ACC112 (cell line): Measurements from ENCODE around the gene ACAP2.
"Not testable (repeated sequence)": the region's sequence is repeated elsewhere in the genome, so short reads cannot be mapped to it uniquely, and the experiment has no call there.

Source experiments
- H2AFZ ChIP-seq: fragments of 200-600 bp; sonication (generic); one replicate; pipeline ENCODE4 v1.6.0; 2017; ENCODE audit warnings: antibody characterized with exemption, low read length; ENCODE audit not compliant: unreplicated experiment
- H3K27ac ChIP-seq: fragments of 200-600 bp; sonication (generic); 2 replicates; pipeline ENCODE4 v1.5.1; 2014; ENCODE audit warnings: low read depth, mild to moderate bottlenecking, antibody characterized with exemption, low read length, moderate library complexity
- H3K27me3 ChIP-seq: fragments of 200-600 bp; sonication (generic); 2 replicates; pipeline ENCODE4 v1.6.1; 2014; ENCODE audit warnings: mild to moderate bottlenecking, antibody characterized with exemption, low read length, moderate library complexity, mixed read lengths; ENCODE audit not compliant: insufficient read depth
- H3K36me3 ChIP-seq: fragments of 200-600 bp; sonication (generic); 2 replicates; pipeline ENCODE4 v1.6.1; 2016; ENCODE audit warnings: mild to moderate bottlenecking, antibody characterized with exemption, low read length, moderate library complexity, mixed read lengths; ENCODE audit not compliant: insufficient read depth
- H3K4me1 ChIP-seq: fragments of 200-600 bp; sonication (generic); one replicate; pipeline ENCODE4 v1.6.1; 2016; ENCODE audit warnings: low read length, mixed read lengths; ENCODE audit not compliant: insufficient read depth, unreplicated experiment, control insufficient read depth
- H3K4me3 ChIP-seq: fragments of 200-600 bp; sonication (generic); 2 replicates; pipeline ENCODE4 v1.5.1; 2014; ENCODE audit warnings: mild to moderate bottlenecking, low read depth, low read length
- H3K79me2 ChIP-seq: fragments of 200-600 bp; sonication (generic); one replicate; pipeline ENCODE4 v1.6.0; 2016; ENCODE audit warnings: low read length; ENCODE audit not compliant: control insufficient read depth, unreplicated experiment, insufficient read depth

Gene ACAP2

GRCh38 chr3:195388380-195388779, 54.4 kb downstream of the ACAP2 start:
- Histone ChIP-seq H2AFZ (no peak overlapping the region), H3K36me3 (no peaks in the 10 kb centered on the region), H3K79me2 (peaks cover 9% of the 10 kb centered on the region), H3K27ac (no peak overlapping the region), H3K27me3 (no peaks in the 10 kb centered on the region), H3K4me1 (peaks cover 9% of the 10 kb centered on the region), H3K4me3 (no peak overlapping the region)

GRCh38 chr3:195386739-195387138, 56.1 kb downstream of the ACAP2 start:
- Histone ChIP-seq H3K4me3 (no peak overlapping the region), H3K27me3 (no peaks in the 10 kb centered on the region), H3K36me3 (no peaks in the 10 kb centered on the region), H3K27ac (no peak overlapping the region), H3K79me2 (peaks cover 8% of the 10 kb centered on the region), H3K4me1 (peaks cover 9% of the 10 kb centered on the region), H2AFZ (no peak overlapping the region)

GRCh38 chr3:195385526-195385925, 57.3 kb downstream of the ACAP2 start:
- H3K36me3 ChIP-seq: peaks cover 9% of the 10 kb centered on the region
- H2AFZ ChIP-seq: no peak overlapping the region
- H3K4me1 ChIP-seq: peaks cover 13% of the 10 kb centered on the region
- no peak overlapping the region for H3K27ac ChIP-seq
- peaks cover 15% of the 10 kb centered on the region for H3K79me2 ChIP-seq
- H3K4me3 ChIP-seq: no peak overlapping the region
- no peaks in the 10 kb centered on the region for H3K27me3 ChIP-seq

- no peaks in the 10 kb centered on the region for H3K27me3 ChIP-seq
- peaks cover 13% of the 10 kb centered on the region for H3K4me1 ChIP-seq
- no peak overlapping the region for H3K4me3 ChIP-seq
- H3K27ac ChIP-seq: no peak overlapping the region
- no peak overlapping the region for H2AFZ ChIP-seq
- peaks cover 9% of the 10 kb centered on the region for H3K36me3 ChIP-seq
- H3K79me2 ChIP-seq: peaks cover 16% of the 10 kb centered on the region
These were observed 57.9 kb downstream of the ACAP2 start for GRCh38 chr3:195384952-195385351.

GRCh38 chr3:195372220-195372619, 70.6 kb downstream of the ACAP2 start:
- H2AFZ ChIP-seq: no peak overlapping the region
- peaks cover 6% of the 10 kb centered on the region; the same call in 1 of the 2 replicates for H3K36me3 ChIP-seq
- no peak overlapping the region for H3K27ac ChIP-seq
- H3K4me1 ChIP-seq: no peaks in the 10 kb centered on the region
- no peak overlapping the region for H3K4me3 ChIP-seq
- H3K27me3 ChIP-seq: no peaks in the 10 kb centered on the region
- H3K79me2 ChIP-seq: no peaks in the 10 kb centered on the region

- Histone ChIP-seq H3K4me3 (no peak overlapping the region), H3K79me2 (peaks cover 9% of the 10 kb centered on the region), H2AFZ (no peak overlapping the region), H3K4me1 (peaks cover 4% of the 10 kb centered on the region), H3K27ac (no peak overlapping the region), H3K27me3 (no peaks in the 10 kb centered on the region), H3K36me3 (peaks cover 10% of the 10 kb centered on the region)
These were observed 76.5 kb downstream of the ACAP2 start for GRCh38 chr3:195366200-195366925.

GRCh38 chr3:195365371-195365770, 77.4 kb downstream of the ACAP2 start:
- H3K4me3 ChIP-seq: no peak overlapping the region
- H3K27ac ChIP-seq: no peak overlapping the region
- no peaks in the 10 kb centered on the region for H3K27me3 ChIP-seq
- no peak overlapping the region for H2AFZ ChIP-seq
- H3K4me1 ChIP-seq: peaks cover 4% of the 10 kb centered on the region
- H3K79me2 ChIP-seq: peaks cover 9% of the 10 kb centered on the region
- peaks cover 10% of the 10 kb centered on the region for H3K36me3 ChIP-seq

- H3K4me3 ChIP-seq, H3K4me1 ChIP-seq, H3K27ac ChIP-seq, H3K36me3 ChIP-seq, H3K27me3 ChIP-seq, H2AFZ ChIP-seq: not testable (repeated sequence)
- H3K79me2 ChIP-seq: peaks cover 12% of the 10 kb centered on the region
These were observed 85.0 kb downstream of the ACAP2 start for GRCh38 chr3:195357797-195358196.

- Histone ChIP-seq H3K27me3 (no peaks in the 10 kb centered on the region), H3K27ac (no peak overlapping the region), H3K4me3 (no peak overlapping the region), H3K4me1 (peaks cover 13% of the 10 kb centered on the region), H3K36me3 (peaks cover 4% of the 10 kb centered on the region; the same call in 1 of the 2 replicates), H3K79me2 (peaks cover 8% of the 10 kb centered on the region), H2AFZ (no peak overlapping the region)
These were observed 86.4 kb downstream of the ACAP2 start for GRCh38 chr3:195356151-195357086.

GRCh38 chr3:195354009-195354408, 88.8 kb downstream of the ACAP2 start:
- not testable (repeated sequence) for H3K4me3 ChIP-seq, H3K36me3 ChIP-seq, H2AFZ ChIP-seq, H3K27me3 ChIP-seq
- H3K79me2 ChIP-seq: peaks cover 13% of the 10 kb centered on the region
- peaks cover 13% of the 10 kb centered on the region for H3K4me1 ChIP-seq
- H3K27ac ChIP-seq: peak overlapping the region; percentile 79; the same call in 1 of the 2 replicates
